Measurements from ENCODE around the gene YAF2. TPM values are rescaled to one million over a fixed set of nuclear protein-coding genes. Genes with fewer than 3 reads are reported as not detected.
A peak's percentile ranks its signal among the peaks of the same experiment; 100 is the strongest.

YAF2 gene
- total and polyA plus RNA-seq, 2 donors (not counting 1 experiment from before 2014, with no cell fraction given) = 11.6 to 41.9 TPM

- peaks cover 38% of the 10 kb centered on the region for H3K4me1 Mint-ChIP-seq
- no peak for DNase-seq
These were observed 92.9 kb downstream of the YAF2 start for GRCh38 chr12:42145197-42145549.

More at GRCh38 chr12:42145197-42145549, 92.9 kb downstream of the YAF2 start:
- Mint-ChIP-seq H3K4me3 (peak overlapping the region; percentile 94), H3K9me3 (ENCODE audit: insufficient read depth) (no peaks in the 10 kb centered on the region), H3K27me3 (no peaks in the 10 kb centered on the region), H3K27ac (peak overlapping the region; percentile 88)
- Histone ChIP-seq H2AFZ (ENCODE audit: insufficient read depth, low read depth, low read length, poor library complexity, severe bottlenecking) (peak overlapping the region; percentile 95), H3K79me2 (ENCODE audit: control insufficient read depth, insufficient read depth, low read length) (peaks cover 38% of the 10 kb centered on the region), H3K27ac (ENCODE audit: low read length in 2 of 2) (peak overlapping the region in 1 of 2 donors; percentile 68), H3K4me2 (replicated peaks; ENCODE audit: low read depth, low read length, poor library complexity, severe bottlenecking) (peak overlapping the region; percentile 78), H3K9me3 (ENCODE audit: control extremely low read depth in 1 of 3, control insufficient read depth in 2 of 3, insufficient read depth in 1 of 3, low read length in 2 of 3) (no peaks in the 10 kb centered on the region), H3K9ac (ENCODE audit: low read length) (peak overlapping the region; percentile 77), H3K4me3 (ENCODE audit: control extremely low read depth in 1 of 5, extremely low read depth in 1 of 5, insufficient read depth in 1 of 5, low read depth in 2 of 5, low read length in 4 of 5) (peak overlapping the region; percentile 60 to 78 (median 74)), H3K4me1 (ENCODE audit: control insufficient read depth in 2 of 2, insufficient read depth in 2 of 2, low read length in 2 of 2) (peaks cover 21 to 27% of the 10 kb centered on the region in 2 donors), H3K27me3 (replicated peaks in 1 of 4; ENCODE audit: control extremely low read depth in 1 of 4, control insufficient read depth in 3 of 4, insufficient read depth in 4 of 4, low read length in 3 of 4) (no peaks in the 10 kb centered on the region), H4K20me1 (ENCODE audit: control insufficient read depth, insufficient read depth, low read length, poor library complexity, severe bottlenecking) (no peaks in the 10 kb centered on the region), H3K36me3 (replicated peaks in 1 of 2; ENCODE audit: control extremely low read depth in 1 of 2, control insufficient read depth in 1 of 2, extremely low read depth in 1 of 2, insufficient read depth in 2 of 2, low read length in 1 of 2) (no peaks in the 10 kb centered on the region)
- TF ChIP-seq EZH2 (IDR thresholded peaks at IDR 0.05; ENCODE audit: borderline replicate concordance, insufficient read depth, low read depth, low read length, poor library complexity, severe bottlenecking) = no peak
- TF ChIP-seq, protein P1, sequence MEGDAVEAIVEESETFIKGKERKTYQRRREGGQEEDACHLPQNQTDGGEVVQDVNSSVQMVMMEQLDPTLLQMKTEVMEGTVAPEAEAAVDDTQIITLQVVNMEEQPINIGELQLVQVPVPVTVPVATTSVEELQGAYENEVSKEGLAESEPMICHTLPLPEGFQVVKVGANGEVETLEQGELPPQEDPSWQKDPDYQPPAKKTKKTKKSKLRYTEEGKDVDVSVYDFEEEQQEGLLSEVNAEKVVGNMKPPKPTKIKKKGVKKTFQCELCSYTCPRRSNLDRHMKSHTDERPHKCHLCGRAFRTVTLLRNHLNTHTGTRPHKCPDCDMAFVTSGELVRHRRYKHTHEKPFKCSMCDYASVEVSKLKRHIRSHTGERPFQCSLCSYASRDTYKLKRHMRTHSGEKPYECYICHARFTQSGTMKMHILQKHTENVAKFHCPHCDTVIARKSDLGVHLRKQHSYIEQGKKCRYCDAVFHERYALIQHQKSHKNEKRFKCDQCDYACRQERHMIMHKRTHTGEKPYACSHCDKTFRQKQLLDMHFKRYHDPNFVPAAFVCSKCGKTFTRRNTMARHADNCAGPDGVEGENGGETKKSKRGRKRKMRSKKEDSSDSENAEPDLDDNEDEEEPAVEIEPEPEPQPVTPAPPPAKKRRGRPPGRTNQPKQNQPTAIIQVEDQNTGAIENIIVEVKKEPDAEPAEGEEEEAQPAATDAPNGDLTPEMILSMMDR (IDR thresholded peaks at IDR 0.05) = no peak
- CTCF ChIA-PET = interaction anchor here (0.6 to 1.3 kb wide), 6 partner anchors 16 to 330 kb away, joined by 3 to 4 read pairs (median 3); no protein-coding TSS in a partner anchor
- intact Hi-C loops (cut with micrococcal nuclease) = loop anchor here (2.0 to 10.0 kb wide), 3 partner anchors 182 to 1690 kb away; partner anchors contain the start of genes PPHLN1, TMEM117 and ZCRB1
- peak; percentile 1 for ATAC-seq (ENCODE audit: low read depth)
- POLR2A ChIA-PET = no interaction called here
- 7% methylated on average over 3 of the region's 8 CpGs for whole genome bisulfite sequencing (ENCODE audit: insufficient coverage)
